HepG2 (cell line): ENCODE data around the gene VPS29. TPM values are rescaled to one million over a fixed set of nuclear protein-coding genes. Genes with fewer than 3 reads are reported as not detected.

Experiments used
- CHCHD3 ChIP-seq: sonication (generic); formaldehyde crosslinking; IDR thresholded peaks from 2 replicates; pipeline ENCODE4 v1.8.0; 2022; ENCODE audit warnings: mild to moderate bottlenecking, missing genetic modification reagents, moderate library complexity
- HDAC1 ChIP-seq: sonication (generic); formaldehyde crosslinking; IDR thresholded peaks from 2 replicates; pipeline ENCODE4 v1.5.1; 2020; ENCODE audit warnings: mild to moderate bottlenecking, missing genetic modification reagents
- MIER3 ChIP-seq: IDR thresholded peaks from 2 replicates; pipeline ENCODE4 v1.6.1; 2016; ENCODE audit warnings: missing compliant biosample characterization, borderline replicate concordance
- NFYB ChIP-seq: sonication (generic); formaldehyde crosslinking; IDR thresholded peaks from 2 replicates; pipeline ENCODE4 v1.4.0; 2020; ENCODE audit warnings: missing genetic modification reagents
- TEF ChIP-seq: sonication (generic); formaldehyde crosslinking; IDR thresholded peaks from 2 replicates; pipeline ENCODE4 v1.5.0; 2020; ENCODE audit warnings: missing genetic modification reagents
- TFDP2 ChIP-seq: sonication (generic); formaldehyde crosslinking; IDR thresholded peaks from 2 replicates; pipeline ENCODE4 v1.4.0; 2020; ENCODE audit warnings: missing genetic modification reagents
- ZNF691 ChIP-seq: sonication (generic); formaldehyde crosslinking; IDR thresholded peaks from 2 replicates; pipeline ENCODE4 v1.4.0; 2020; ENCODE audit warnings: missing genetic modification reagents, low read depth, mild to moderate bottlenecking, borderline replicate concordance
- polyA plus RNA-seq, 8 experiments: library from polyadenylated mRNA; depleted of rRNA in 3 of 8; stranded (reverse) in 7 of 8; unstranded in 1 of 8; fragments of >200 nt; fragmentation: Illumina TruSeq in 4 of 8; extraction: Trizol in 4 of 8; gene quantifications; 2 replicates each; pipeline versions ENCODE4 v1.2.1 to v1.2.3, GENCODE V29; 2011 to 2016; ENCODE audit warnings: low read depth in 4 of 8, missing spikeins in 1 of 8, mixed read lengths in 1 of 8; ENCODE audit not compliant: insufficient read depth in 1 of 8
- total RNA-seq, 5 experiments: library from RNA; depleted of rRNA; stranded (reverse); fragments of >200 nt; fragmentation: Illumina TruSeq; extraction: Trizol; gene quantifications; 2 replicates each; pipeline ENCODE4 v1.2.3, GENCODE V29; 2016; ENCODE audit warnings: low read depth in 1 of 5
- TF ChIP-seq, protein P1 (sequence below): sonication (generic); formaldehyde crosslinking; IDR thresholded peaks from 2 replicates; pipeline ENCODE4 v1.8.0; 2022; ENCODE audit warnings: missing genetic modification reagents, mild to moderate bottlenecking, moderate library complexity, borderline replicate concordance
- TF ChIP-seq, protein P2 (sequence below), 2 experiments: sonication (generic) in 1 of 2; formaldehyde crosslinking in 1 of 2; IDR thresholded peaks; 2 replicates each; pipeline versions ENCODE4 v1.5.1 to v1.6.1; 2011 to 2020; ENCODE audit warnings: borderline replicate concordance in 1 of 2, low read depth in 1 of 2, low read length in 1 of 2, mild to moderate bottlenecking in 1 of 2, missing genetic modification reagents in 1 of 2, moderate library complexity in 1 of 2
- TF ChIP-seq, protein P3 (sequence below): sonication (generic); formaldehyde crosslinking; IDR thresholded peaks from 2 replicates; pipeline ENCODE4 v1.8.1; 2022; ENCODE audit warnings: low read depth, mild to moderate bottlenecking, missing genetic modification reagents

Gene VPS29
- total and polyA plus RNA-seq, 2 of the 13 experiments (the other 11 are each of a cell fraction or from before 2014, with no cell fraction given), result 107 to 114 TPM

- peak; percentile 16; the same call in 1 of the 2 replicates for TF ChIP-seq ZNF691 (CRISPR knock-in tag)
- TF ChIP-seq MIER3 (CRISPR knock-in tag), result peak; percentile 63; the same call in 1 of the 2 replicates
- TF ChIP-seq, protein P1, sequence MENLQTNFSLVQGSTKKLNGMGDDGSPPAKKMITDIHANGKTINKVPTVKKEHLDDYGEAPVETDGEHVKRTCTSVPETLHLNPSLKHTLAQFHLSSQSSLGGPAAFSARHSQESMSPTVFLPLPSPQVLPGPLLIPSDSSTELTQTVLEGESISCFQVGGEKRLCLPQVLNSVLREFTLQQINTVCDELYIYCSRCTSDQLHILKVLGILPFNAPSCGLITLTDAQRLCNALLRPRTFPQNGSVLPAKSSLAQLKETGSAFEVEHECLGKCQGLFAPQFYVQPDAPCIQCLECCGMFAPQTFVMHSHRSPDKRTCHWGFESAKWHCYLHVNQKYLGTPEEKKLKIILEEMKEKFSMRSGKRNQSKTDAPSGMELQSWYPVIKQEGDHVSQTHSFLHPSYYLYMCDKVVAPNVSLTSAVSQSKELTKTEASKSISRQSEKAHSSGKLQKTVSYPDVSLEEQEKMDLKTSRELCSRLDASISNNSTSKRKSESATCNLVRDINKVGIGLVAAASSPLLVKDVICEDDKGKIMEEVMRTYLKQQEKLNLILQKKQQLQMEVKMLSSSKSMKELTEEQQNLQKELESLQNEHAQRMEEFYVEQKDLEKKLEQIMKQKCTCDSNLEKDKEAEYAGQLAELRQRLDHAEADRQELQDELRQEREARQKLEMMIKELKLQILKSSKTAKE, result 0 out of 2 replicates have a peak, but pooled peaks have one; percentile 18
- peak; percentile 85 for TF ChIP-seq NFYB (CRISPR knock-in tag)
- peak; percentile 86 for TF ChIP-seq HDAC1
- TF ChIP-seq TFDP2, result peak; percentile 91
- TF ChIP-seq TEF, result 0 out of 2 replicates have a peak, but pooled peaks have one; percentile 63
- TF ChIP-seq, protein P2, sequence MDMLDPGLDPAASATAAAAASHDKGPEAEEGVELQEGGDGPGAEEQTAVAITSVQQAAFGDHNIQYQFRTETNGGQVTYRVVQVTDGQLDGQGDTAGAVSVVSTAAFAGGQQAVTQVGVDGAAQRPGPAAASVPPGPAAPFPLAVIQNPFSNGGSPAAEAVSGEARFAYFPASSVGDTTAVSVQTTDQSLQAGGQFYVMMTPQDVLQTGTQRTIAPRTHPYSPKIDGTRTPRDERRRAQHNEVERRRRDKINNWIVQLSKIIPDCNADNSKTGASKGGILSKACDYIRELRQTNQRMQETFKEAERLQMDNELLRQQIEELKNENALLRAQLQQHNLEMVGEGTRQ (IDR thresholded peaks at IDR 0.05; ENCODE audit: low read depth, low read length), result no peak
- TF ChIP-seq, protein P2 (CRISPR knock-in tag; IDR thresholded peaks at IDR 0.05; ENCODE audit: borderline replicate concordance), result no peak
- TF ChIP-seq CHCHD3 (CRISPR knock-in tag), result peak; percentile 71; the same call in 1 of the 2 replicates
- TF ChIP-seq, protein P3, sequence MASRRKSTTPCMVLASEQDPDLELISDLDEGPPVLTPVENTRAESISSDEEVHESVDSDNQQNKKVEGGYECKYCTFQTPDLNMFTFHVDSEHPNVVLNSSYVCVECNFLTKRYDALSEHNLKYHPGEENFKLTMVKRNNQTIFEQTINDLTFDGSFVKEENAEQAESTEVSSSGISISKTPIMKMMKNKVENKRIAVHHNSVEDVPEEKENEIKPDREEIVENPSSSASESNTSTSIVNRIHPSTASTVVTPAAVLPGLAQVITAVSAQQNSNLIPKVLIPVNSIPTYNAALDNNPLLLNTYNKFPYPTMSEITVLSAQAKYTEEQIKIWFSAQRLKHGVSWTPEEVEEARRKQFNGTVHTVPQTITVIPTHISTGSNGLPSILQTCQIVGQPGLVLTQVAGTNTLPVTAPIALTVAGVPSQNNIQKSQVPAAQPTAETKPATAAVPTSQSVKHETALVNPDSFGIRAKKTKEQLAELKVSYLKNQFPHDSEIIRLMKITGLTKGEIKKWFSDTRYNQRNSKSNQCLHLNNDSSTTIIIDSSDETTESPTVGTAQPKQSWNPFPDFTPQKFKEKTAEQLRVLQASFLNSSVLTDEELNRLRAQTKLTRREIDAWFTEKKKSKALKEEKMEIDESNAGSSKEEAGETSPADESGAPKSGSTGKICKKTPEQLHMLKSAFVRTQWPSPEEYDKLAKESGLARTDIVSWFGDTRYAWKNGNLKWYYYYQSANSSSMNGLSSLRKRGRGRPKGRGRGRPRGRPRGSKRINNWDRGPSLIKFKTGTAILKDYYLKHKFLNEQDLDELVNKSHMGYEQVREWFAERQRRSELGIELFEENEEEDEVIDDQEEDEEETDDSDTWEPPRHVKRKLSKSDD, result no peak; the same call in none of the 2 replicates
These were observed 33.5 kb downstream of the VPS29 start, which contains the start of the genes FAM216A and GPN3 (continued) for GRCh38 chr12:110468214-110469048.
